Measurements from ENCODE around the gene AMER2. TPM values are rescaled to one million over a fixed set of nuclear protein-coding genes. Genes with fewer than 3 reads are reported as not detected.
"Not testable (repeated sequence)": the region's sequence is repeated elsewhere in the genome, so short reads cannot be mapped to it uniquely, and the experiment has no call there.

Gene AMER2
- total RNA-seq, 8 experiments from 2014 or later = 0.04 to 19.6 (median 14.2) TPM

DNA sequence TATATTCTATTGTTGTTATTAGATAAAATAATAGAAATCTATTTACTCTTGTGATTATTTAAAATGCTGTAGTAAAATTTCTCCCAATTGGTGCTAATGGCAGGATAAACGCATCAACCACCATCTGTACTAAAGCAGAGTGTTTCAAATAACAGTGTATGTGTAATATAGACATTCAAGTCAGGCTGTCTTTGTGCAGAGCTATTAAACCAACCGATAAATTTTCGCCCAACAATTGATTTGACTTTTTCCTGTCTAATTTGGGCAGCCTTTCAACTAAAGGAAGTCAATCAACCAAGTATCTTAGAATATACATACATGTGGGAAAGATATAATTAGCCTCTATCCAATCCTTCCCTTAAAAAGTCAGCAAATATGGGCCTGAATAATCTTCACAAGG is 5.8 kb downstream of the AMER2 start:
- in situ Hi-C loops (cut with MboI; ENCODE audit: low pct_unique_long_range_greater_than_20kb in 2 of 9, low sequenced_read_pairs in 9 of 9, unreplicated experiment in 9 of 9) = no loop called here
- peak overlapping the region in 3 of 5 donors; percentile 12 to 64 (median 55) for H3K4me3 ChIP-seq
- no peak overlapping the region for H3K27ac ChIP-seq
- H3K4me1 ChIP-seq (replicated peaks in 1 of 2) = peaks cover 20 to 21% of the 10 kb centered on the region in 2 donors
- 0 to 100% (median 96%) methylated on average over 1 to 3 of the region's 3 CpGs; no CpG with 5 or more reads in 1 of the 10 experiments for WGBS, 10 experiments
- no peak for ATAC-seq (replicated peaks in 6 of 8)

- Histone ChIP-seq H3K27ac (no peak overlapping the region), H3K4me1 (replicated peaks in 1 of 2) (peaks cover 20 to 21% of the 10 kb centered on the region in 2 donors), H3K4me3 (peak overlapping the region; percentile 3 to 64 (median 12))
- whole genome bisulfite sequencing, 10 experiments = 36 to 100% (median 80%) methylated on average over 2 to 6 of the region's 6 CpGs; no CpG with 5 or more reads in 3 of the 10 experiments
- in situ Hi-C loops (cut with MboI; ENCODE audit: low pct_unique_long_range_greater_than_20kb in 2 of 9, low sequenced_read_pairs in 9 of 9, unreplicated experiment in 9 of 9) = no loop called here
- peak in 2 of 8 experiments; percentile 19 to 23 for ATAC-seq (replicated peaks in 6 of 8)
Measured at GRCh38 chr13:25165663-25166062, 6.4 kb downstream of the AMER2 start.

GRCh38 chr13:25165163-25165562 is 6.9 kb downstream of the AMER2 start:
- Histone ChIP-seq H3K4me1 (replicated peaks in 1 of 2) (peaks cover 20% of the 10 kb centered on the region in 2 donors), H3K4me3 (peak overlapping the region; percentile 3 to 64 (median 12))
- ATAC-seq (replicated peaks in 6 of 8) = peak in 5 of 8 experiments; percentile 61 to 74 (median 70)
- in situ Hi-C loops (cut with MboI; ENCODE audit: low pct_unique_long_range_greater_than_20kb in 2 of 9, low sequenced_read_pairs in 9 of 9, unreplicated experiment in 9 of 9); H3K27ac ChIP-seq: not testable (repeated sequence)
- WGBS, 10 experiments = 11 to 93% (median 47%) methylated on average over 1 to 4 of the region's 5 CpGs; no CpG with 5 or more reads in 3 of the 10 experiments

- WGBS, 10 experiments = 53 to 100% (median 79%) methylated on average over 1 to 2 of the region's 2 CpGs; no CpG with 5 or more reads in 3 of the 10 experiments
- in situ Hi-C loops (cut with MboI; ENCODE audit: low pct_unique_long_range_greater_than_20kb in 2 of 9, low sequenced_read_pairs in 9 of 9, unreplicated experiment in 9 of 9) = no loop called here
- Histone ChIP-seq H3K4me3 (no peak overlapping the region), H3K4me1 (replicated peaks in 1 of 2) (peaks cover 5% of the 10 kb centered on the region in 2 donors), H3K27ac (no peak overlapping the region)
- ATAC-seq (replicated peaks in 6 of 8) = no peak
Measured at GRCh38 chr13:25157681-25158080, 14.4 kb downstream of the AMER2 start.

DNA sequence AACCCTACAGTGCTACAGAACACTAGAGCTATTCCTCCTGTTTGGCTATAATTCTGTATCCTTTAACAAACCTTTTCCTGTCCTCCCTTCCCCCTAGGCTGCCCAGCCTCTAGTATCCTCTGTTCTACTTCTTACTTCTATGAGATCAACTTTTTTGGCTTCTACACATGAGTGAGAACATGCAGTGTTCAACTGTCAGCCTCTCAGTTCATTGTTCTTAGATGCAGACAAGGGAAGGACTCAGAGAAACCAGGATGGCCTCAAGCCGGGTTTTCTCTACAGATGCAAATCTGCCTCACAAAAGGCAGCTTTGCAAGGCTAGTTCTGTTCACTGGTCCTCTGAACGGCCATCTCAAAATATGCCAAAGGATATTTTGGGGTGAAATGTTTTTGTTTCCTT is 18.4 kb downstream of the AMER2 start:
- Histone ChIP-seq H3K4me3 (no peak overlapping the region), H3K27ac (no peak overlapping the region), H3K4me1 (replicated peaks in 1 of 2) (peaks cover 7 to 9% of the 10 kb centered on the region in 2 donors)
- in situ Hi-C loops (cut with MboI; ENCODE audit: low pct_unique_long_range_greater_than_20kb in 2 of 9, low sequenced_read_pairs in 9 of 9, unreplicated experiment in 9 of 9) = no loop called here
- WGBS, 10 experiments = 0 to 40% (median 13%) methylated on average over 1 to 2 of the region's 2 CpGs; no CpG with 5 or more reads in 2 of the 10 experiments
- ATAC-seq (replicated peaks in 6 of 8) = no peak

DNA sequence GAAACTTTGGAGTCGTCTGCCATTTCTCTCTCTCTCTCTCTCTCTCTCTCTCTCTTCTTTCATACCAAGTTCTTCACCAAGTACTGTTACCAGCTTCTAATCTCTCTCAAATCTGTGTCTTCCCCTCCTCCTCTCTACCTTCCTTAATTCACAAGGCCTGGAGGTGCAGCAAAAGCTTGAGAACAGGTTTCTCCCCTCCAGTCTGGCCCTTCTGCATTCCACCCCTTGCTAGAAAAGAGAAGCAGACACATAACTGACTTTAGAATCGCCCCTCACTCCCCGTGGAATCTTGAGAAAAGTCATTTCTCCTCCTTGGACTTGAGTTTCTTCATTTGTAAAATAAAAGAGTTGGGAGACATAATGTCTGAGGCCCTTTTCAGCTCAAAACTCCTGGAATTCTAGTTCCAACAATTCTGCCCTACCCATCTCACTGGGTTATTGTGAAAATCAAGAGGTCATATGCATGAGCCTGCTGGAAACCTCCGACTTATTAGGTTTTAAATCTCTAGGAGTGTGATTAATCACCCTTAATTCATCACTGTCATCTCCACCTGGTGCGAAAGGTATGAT is 20.4 kb downstream of the AMER2 start:
- Histone ChIP-seq H3K4me3 (no peak overlapping the region), H3K27ac (no peak overlapping the region), H3K4me1 (replicated peaks in 1 of 2) (peaks cover 7 to 9% of the 10 kb centered on the region in 2 donors)
- ATAC-seq (replicated peaks in 6 of 8) = no peak
- 0 to 83% (median 39%) methylated on average over 1 to 5 of the region's 5 CpGs for WGBS, 10 experiments
- in situ Hi-C loops (cut with MboI; ENCODE audit: low pct_unique_long_range_greater_than_20kb in 2 of 9, low sequenced_read_pairs in 9 of 9, unreplicated experiment in 9 of 9) = no loop called here

- no peak overlapping the region for H3K27ac ChIP-seq
- in situ Hi-C loops (cut with MboI; ENCODE audit: low pct_unique_long_range_greater_than_20kb in 2 of 9, low sequenced_read_pairs in 9 of 9, unreplicated experiment in 9 of 9) = no loop called here
- H3K4me1 ChIP-seq (replicated peaks in 1 of 2) = peaks cover 7 to 9% of the 10 kb centered on the region in 2 donors
- no peak for ATAC-seq (replicated peaks in 6 of 8)
- WGBS, 10 experiments = 12 to 100% (median 71%) methylated on average over 2 to 5 of the region's 5 CpGs
- H3K4me3 ChIP-seq = no peak overlapping the region
Measured at GRCh38 chr13:25149711-25150110, 22.4 kb downstream of the AMER2 start.

DNA sequence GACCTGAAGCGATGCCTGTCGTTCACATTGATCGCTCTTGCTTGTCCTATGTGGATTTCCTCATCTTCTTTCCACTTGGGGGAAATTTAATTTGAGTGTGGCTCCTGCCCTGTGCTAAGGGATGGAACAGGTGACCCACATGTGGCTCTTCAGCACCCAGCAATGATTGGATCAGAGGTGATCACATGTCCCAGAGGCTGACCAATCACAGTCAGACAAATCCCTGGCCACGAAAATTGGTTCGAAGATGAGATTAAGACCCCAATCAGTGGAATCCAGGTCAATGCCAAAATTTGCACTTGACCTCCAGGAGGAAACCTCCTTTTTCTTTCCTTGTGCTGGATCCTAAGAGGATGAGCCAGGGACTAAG is 23.7 kb downstream of the AMER2 start:
- no peak overlapping the region for H3K4me3 ChIP-seq
- no peak for ATAC-seq (replicated peaks in 6 of 8)
- 60 to 100% (median 94%) methylated on average over 2 to 5 of the region's 5 CpGs; no CpG with 5 or more reads in 2 of the 10 experiments for WGBS, 10 experiments
- H3K27ac ChIP-seq = no peak overlapping the region
- in situ Hi-C loops (cut with MboI; ENCODE audit: low pct_unique_long_range_greater_than_20kb in 2 of 9, low sequenced_read_pairs in 9 of 9, unreplicated experiment in 9 of 9) = no loop called here
- peaks cover 2 to 6% of the 10 kb centered on the region in 2 donors for H3K4me1 ChIP-seq (replicated peaks in 1 of 2)

- H3K27ac ChIP-seq = no peak overlapping the region
- peaks cover 2 to 6% of the 10 kb centered on the region in 2 donors for H3K4me1 ChIP-seq (replicated peaks in 1 of 2)
- peak in 3 of 8 experiments; percentile 56 to 83 (median 77) for ATAC-seq (replicated peaks in 6 of 8)
- WGBS, 10 experiments = 10 to 100% (median 82%) methylated on average over 1 to 4 of the region's 4 CpGs
- in situ Hi-C loops (cut with MboI; ENCODE audit: low pct_unique_long_range_greater_than_20kb in 2 of 9, low sequenced_read_pairs in 9 of 9, unreplicated experiment in 9 of 9) = no loop called here
- H3K4me3 ChIP-seq = no peak overlapping the region
Measured at GRCh38 chr13:25147638-25148401, 24.3 kb downstream of the AMER2 start.

DNA sequence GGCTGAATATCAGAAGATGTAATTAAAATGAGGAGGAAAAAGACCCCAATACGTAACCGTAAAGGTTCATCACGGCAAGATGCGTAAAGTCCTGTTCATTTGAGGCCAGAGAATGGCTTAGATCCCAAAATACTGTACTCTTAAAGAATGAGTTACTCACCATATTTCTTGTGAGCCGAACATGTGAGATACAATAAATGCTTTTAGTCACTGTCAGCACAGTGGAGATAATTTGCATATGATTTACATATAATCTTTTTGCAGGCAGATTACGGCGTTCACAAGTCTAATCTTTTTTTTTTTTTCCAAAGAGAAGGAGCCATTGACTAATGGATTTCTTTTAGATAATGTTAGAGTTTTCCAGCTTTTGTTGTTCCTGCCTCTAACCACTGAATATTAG is 28.4 kb downstream of the AMER2 start:
- Histone ChIP-seq H3K4me3 (no peak overlapping the region), H3K27ac (no peak overlapping the region), H3K4me1 (replicated peaks in 1 of 2) (peaks cover 0 to 3% of the 10 kb centered on the region in 2 donors)
- in situ Hi-C loops (cut with MboI; ENCODE audit: low pct_unique_long_range_greater_than_20kb in 2 of 9, low sequenced_read_pairs in 9 of 9, unreplicated experiment in 9 of 9) = no loop called here
- WGBS, 10 experiments = 20 to 97% (median 77%) methylated on average over 1 to 7 of the region's 7 CpGs
- ATAC-seq (replicated peaks in 6 of 8) = peak in 1 of 8 experiments; percentile 14

DNA sequence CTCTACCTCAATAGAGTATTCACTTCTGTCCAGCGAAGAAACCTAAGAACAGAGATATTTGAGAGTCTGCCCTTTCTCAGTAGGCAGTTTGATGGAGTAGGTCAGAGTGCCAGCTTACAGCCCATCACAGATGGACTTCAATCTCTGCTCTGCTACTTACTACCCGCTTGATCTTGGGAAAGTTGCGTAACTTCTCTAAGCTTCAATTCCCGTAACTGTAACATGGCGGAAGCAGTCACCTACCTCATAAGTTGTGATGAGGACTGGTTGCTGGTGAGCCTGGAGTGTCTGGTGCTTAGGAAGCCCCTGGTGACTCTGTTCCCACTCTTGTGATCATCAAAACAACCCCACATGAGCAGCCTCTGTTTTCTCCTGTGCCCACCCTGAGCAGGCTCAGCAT is 31.0 kb downstream of the AMER2 start:
- H3K27ac ChIP-seq = no peak overlapping the region
- H3K4me1 ChIP-seq (replicated peaks in 1 of 2) = peaks cover 16 to 23% of the 10 kb centered on the region in 2 donors
- in situ Hi-C loops (cut with MboI; ENCODE audit: low pct_unique_long_range_greater_than_20kb in 2 of 9, low sequenced_read_pairs in 9 of 9, unreplicated experiment in 9 of 9) = no loop called here
- H3K4me3 ChIP-seq = no peak overlapping the region
- ATAC-seq (replicated peaks in 6 of 8) = no peak
- WGBS, 10 experiments = 79 to 86% methylated on average over 1 to 3 of the region's 5 CpGs; no CpG with 5 or more reads in 8 of the 10 experiments

DNA sequence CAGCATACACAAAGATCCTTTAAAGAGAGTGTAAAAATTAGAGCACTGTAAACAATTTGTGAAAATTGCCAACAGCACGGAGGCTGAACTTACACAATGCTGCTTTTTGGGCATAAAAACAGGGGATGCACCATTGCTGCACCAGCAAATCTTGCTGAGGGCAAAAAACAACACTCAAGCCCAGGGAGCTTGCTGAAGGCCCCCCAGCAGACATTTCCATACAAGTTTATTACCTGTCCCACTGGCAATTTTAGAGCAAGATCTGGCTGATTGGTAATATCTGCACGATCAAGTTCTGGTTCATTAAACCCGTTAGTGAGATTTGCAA is 34.3 kb downstream of the AMER2 start:
- 0 to 100% (median 38%) methylated on average over 1 to 3 of the region's 3 CpGs; no CpG with 5 or more reads in 1 of the 10 experiments for WGBS, 10 experiments
- H3K4me3 ChIP-seq = no peak overlapping the region
- no peak for ATAC-seq (replicated peaks in 6 of 8)
- H3K4me1 ChIP-seq (replicated peaks in 1 of 2) = peaks cover 16 to 20% of the 10 kb centered on the region in 2 donors
- H3K27ac ChIP-seq = no peak overlapping the region
- in situ Hi-C loops (cut with MboI; ENCODE audit: low pct_unique_long_range_greater_than_20kb in 2 of 9, low sequenced_read_pairs in 9 of 9, unreplicated experiment in 9 of 9) = no loop called here

GRCh38 chr13:25136880-25137787 is 35.0 kb downstream of the AMER2 start:
- peak in 6 of 8 experiments; percentile 33 to 75 (median 58) for ATAC-seq (replicated peaks in 6 of 8)
- no peak overlapping the region for H3K4me3 ChIP-seq
- in situ Hi-C loops (cut with MboI; ENCODE audit: low pct_unique_long_range_greater_than_20kb in 2 of 9, low sequenced_read_pairs in 9 of 9, unreplicated experiment in 9 of 9) = no loop called here
- H3K4me1 ChIP-seq (replicated peaks in 1 of 2) = peaks cover 18 to 20% of the 10 kb centered on the region in 2 donors
- no peak overlapping the region for H3K27ac ChIP-seq
- 3 to 44% (median 9%) methylated on average over 5 to 11 of the region's 15 CpGs; no CpG with 5 or more reads in 1 of the 10 experiments for WGBS, 10 experiments

Data from motor neuron (in vitro differentiated cells).